ENCODE results near the gene PDE4DIP.
"Not testable (repeated sequence)": the region's sequence is repeated elsewhere in the genome, so short reads cannot be mapped to it uniquely, and the experiment has no call there.

DNA sequence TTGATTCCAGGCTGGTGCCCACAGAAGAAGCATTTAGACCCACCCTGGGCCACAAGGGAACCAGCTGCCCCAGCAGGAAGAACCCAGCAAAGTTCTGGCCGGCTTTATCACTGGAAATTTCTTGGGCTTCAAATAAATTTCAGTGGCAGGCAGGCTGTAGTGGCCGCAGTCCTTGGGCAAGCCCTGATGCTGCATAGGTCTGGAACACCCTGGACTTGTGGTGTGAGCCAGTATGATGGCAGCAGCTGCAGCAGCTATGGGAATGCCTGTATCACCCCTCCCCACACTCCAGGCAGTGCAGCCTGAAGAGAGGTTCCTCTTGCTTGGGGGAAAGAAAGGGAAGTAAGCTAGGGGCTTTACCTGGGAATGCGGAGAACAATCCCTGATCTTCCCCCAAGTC, 189.7 kb downstream of the PDE4DIP start:
- TF ChIP-seq, protein P1, sequence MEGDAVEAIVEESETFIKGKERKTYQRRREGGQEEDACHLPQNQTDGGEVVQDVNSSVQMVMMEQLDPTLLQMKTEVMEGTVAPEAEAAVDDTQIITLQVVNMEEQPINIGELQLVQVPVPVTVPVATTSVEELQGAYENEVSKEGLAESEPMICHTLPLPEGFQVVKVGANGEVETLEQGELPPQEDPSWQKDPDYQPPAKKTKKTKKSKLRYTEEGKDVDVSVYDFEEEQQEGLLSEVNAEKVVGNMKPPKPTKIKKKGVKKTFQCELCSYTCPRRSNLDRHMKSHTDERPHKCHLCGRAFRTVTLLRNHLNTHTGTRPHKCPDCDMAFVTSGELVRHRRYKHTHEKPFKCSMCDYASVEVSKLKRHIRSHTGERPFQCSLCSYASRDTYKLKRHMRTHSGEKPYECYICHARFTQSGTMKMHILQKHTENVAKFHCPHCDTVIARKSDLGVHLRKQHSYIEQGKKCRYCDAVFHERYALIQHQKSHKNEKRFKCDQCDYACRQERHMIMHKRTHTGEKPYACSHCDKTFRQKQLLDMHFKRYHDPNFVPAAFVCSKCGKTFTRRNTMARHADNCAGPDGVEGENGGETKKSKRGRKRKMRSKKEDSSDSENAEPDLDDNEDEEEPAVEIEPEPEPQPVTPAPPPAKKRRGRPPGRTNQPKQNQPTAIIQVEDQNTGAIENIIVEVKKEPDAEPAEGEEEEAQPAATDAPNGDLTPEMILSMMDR (IDR thresholded peaks at IDR 0.05) = not testable (repeated sequence)
- not testable (repeated sequence) for TF ChIP-seq EP300, POLR2AphosphoS5 (IDR thresholded peaks at IDR 0.05)

Measured in upper lobe of left lung (tissue), 4 donors.